ENCODE results near the gene SEC24D. TPM values are rescaled to one million over a fixed set of nuclear protein-coding genes. Genes with fewer than 3 reads are reported as not detected.

SEC24D gene
- total RNA-seq, 1 experiment from 2014 or later: 63.1 TPM

GRCh38 chr4:118824141-118824540 is 11.8 kb downstream of the SEC24D start:
- Mint-ChIP-seq H3K9me3 (no peaks in the 10 kb centered on the region), H3K27ac (no peak overlapping the region), H3K27me3 (ENCODE audit: low read depth) (no peaks in the 10 kb centered on the region), H3K4me1 (peaks cover 31% of the 10 kb centered on the region), H3K4me3 (no peak overlapping the region), H3K36me3 (peaks cover 32% of the 10 kb centered on the region)
- no peak for ATAC-seq
- ChIA-PET CTCF (interaction anchor here (1.4 kb wide), 1 partner anchor 41 kb away, joined by 5 read pairs; no protein-coding TSS in a partner anchor), POLR2A (no interaction called here)
- TF ChIP-seq ZNF121 (CRISPR knock-in tag; IDR thresholded peaks at IDR 0.05) (peak; percentile 63; the same call in 1 of the 2 replicates), AFF4 (CRISPR knock-in tag; IDR thresholded peaks at IDR 0.05; ENCODE audit: borderline replicate concordance) (no peak), STAT6 (CRISPR knock-in tag; conservative IDR thresholded peaks at IDR 0.05; ENCODE audit: low read depth) (no peak), NR2C2 (CRISPR knock-in tag; IDR thresholded peaks at IDR 0.05) (no peak)
- TF ChIP-seq, protein P1, sequence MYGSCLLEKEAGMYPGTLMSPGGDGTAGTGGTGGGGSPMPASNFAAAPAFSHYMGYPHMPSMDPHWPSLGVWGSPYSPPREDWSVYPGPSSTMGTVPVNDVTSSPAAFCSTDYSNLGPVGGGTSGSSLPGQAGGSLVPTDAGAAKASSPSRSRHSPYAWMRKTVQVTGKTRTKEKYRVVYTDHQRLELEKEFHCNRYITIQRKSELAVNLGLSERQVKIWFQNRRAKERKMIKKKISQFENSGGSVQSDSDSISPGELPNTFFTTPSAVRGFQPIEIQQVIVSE (CRISPR knock-in tag; IDR thresholded peaks at IDR 0.05; ENCODE audit: borderline replicate concordance): no peak
- DNase-seq (ENCODE audit: low spot score): no peak

- ATAC-seq: no peak
- H3K27ac Mint-ChIP-seq: no peak overlapping the region
- ChIA-PET POLR2A (no interaction called here), CTCF (no interaction called here)
- H3K4me3 Mint-ChIP-seq: no peak overlapping the region
- no peak for DNase-seq (ENCODE audit: low spot score)
- H3K9me3 Mint-ChIP-seq: no peaks in the 10 kb centered on the region
- peaks cover 27% of the 10 kb centered on the region for H3K36me3 Mint-ChIP-seq
- H3K27me3 Mint-ChIP-seq (ENCODE audit: low read depth): no peaks in the 10 kb centered on the region
- peaks cover 26% of the 10 kb centered on the region for H3K4me1 Mint-ChIP-seq
- TF ChIP-seq, protein P1 (CRISPR knock-in tag; IDR thresholded peaks at IDR 0.05; ENCODE audit: borderline replicate concordance): no peak
- TF ChIP-seq CBFB (CRISPR knock-in tag; IDR thresholded peaks at IDR 0.05; ENCODE audit: low read depth) (no peak), PREB (CRISPR knock-in tag; IDR thresholded peaks at IDR 0.05; ENCODE audit: borderline replicate concordance) (no peak), ZNF232 (CRISPR knock-in tag; IDR thresholded peaks at IDR 0.05) (no peak), CREM (CRISPR knock-in tag; IDR thresholded peaks at IDR 0.05) (no peak), TCF7 (CRISPR knock-in tag; IDR thresholded peaks at IDR 0.05; ENCODE audit: low read depth) (no peak), TEAD1 (CRISPR knock-in tag; IDR thresholded peaks at IDR 0.05) (no peak), AFF4 (CRISPR knock-in tag; IDR thresholded peaks at IDR 0.05; ENCODE audit: borderline replicate concordance) (no peak), TEAD4 (CRISPR knock-in tag; IDR thresholded peaks at IDR 0.05) (no peak), GABPB1 (CRISPR knock-in tag; IDR thresholded peaks at IDR 0.05) (no peak)
- TF ChIP-seq, protein P2, sequence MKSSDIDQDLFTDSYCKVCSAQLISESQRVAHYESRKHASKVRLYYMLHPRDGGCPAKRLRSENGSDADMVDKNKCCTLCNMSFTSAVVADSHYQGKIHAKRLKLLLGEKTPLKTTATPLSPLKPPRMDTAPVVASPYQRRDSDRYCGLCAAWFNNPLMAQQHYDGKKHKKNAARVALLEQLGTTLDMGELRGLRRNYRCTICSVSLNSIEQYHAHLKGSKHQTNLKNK (CRISPR knock-in tag; IDR thresholded peaks at IDR 0.05): no peak
- TF ChIP-seq, protein P3, sequence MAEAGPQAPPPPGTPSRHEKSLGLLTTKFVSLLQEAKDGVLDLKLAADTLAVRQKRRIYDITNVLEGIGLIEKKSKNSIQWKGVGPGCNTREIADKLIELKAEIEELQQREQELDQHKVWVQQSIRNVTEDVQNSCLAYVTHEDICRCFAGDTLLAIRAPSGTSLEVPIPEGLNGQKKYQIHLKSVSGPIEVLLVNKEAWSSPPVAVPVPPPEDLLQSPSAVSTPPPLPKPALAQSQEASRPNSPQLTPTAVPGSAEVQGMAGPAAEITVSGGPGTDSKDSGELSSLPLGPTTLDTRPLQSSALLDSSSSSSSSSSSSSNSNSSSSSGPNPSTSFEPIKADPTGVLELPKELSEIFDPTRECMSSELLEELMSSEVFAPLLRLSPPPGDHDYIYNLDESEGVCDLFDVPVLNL (CRISPR knock-in tag; IDR thresholded peaks at IDR 0.05; ENCODE audit: borderline replicate concordance, low read depth): no peak
Observed at GRCh38 chr4:118823471-118823870, 12.5 kb downstream of the SEC24D start.
